HEK293 (cell line): Measurements from ENCODE around the gene TINCR.

ENCODE experiments used
- CTCF ChIA-PET: fragments of 350-600 bp; formaldehyde crosslinking; extraction: SDS; loops from one replicate; lab custom pipeline; 2021; ENCODE audit warnings: antibody characterized with exemption; lab: Yijun Ruan, JAX
- POLR2A ChIA-PET: fragments of 300-600 bp; formaldehyde crosslinking; extraction: SDS; loops from one replicate; lab custom pipeline; 2020; ENCODE audit warnings: antibody characterized with exemption, inconsistent platforms; lab: Yijun Ruan, JAX
- H3K27ac ChIP-seq: fragments of 200-500 bp; sonication (Bioruptor generic); 2 replicates; pipeline ENCODE4 v1.5.1; 2014; ENCODE audit warnings: low read depth, low read length, control low read depth, inconsistent platforms; ENCODE audit errors: extremely low read depth
- H3K36me3 ChIP-seq, 2 experiments: fragments of 200-500 bp in 1 of 2; sonication (Bioruptor generic) in 1 of 2; 1 replicate in 1 of 2; 2 replicates in 1 of 2; pipeline ENCODE4 v1.5.1; 2014 to 2017; ENCODE audit warnings: inconsistent platforms in 2 of 2, low read length in 2 of 2; ENCODE audit not compliant: control insufficient read depth in 2 of 2, insufficient read depth in 1 of 2
- H3K4me1 ChIP-seq: fragments of 200-500 bp; sonication (Bioruptor generic); 2 replicates; pipeline ENCODE4 v1.5.1; 2014; ENCODE audit warnings: mild to moderate bottlenecking, low read length, inconsistent platforms; ENCODE audit not compliant: control insufficient read depth, insufficient read depth
- H3K4me3 ChIP-seq: 2 replicates; pipeline ENCODE4 v1.5.1; 2011; ENCODE audit warnings: low read depth, mild to moderate bottlenecking, control low read depth, low read length, moderate library complexity
- H3K9me3 ChIP-seq: fragments of 200-500 bp; sonication (Bioruptor generic); 2 replicates; pipeline ENCODE4 v1.5.1; 2014; ENCODE audit warnings: low read depth, low read length, inconsistent platforms; ENCODE audit not compliant: control insufficient read depth, insufficient read depth
- HOXD13 ChIP-seq: sonication (generic); formaldehyde crosslinking; IDR thresholded peaks from 2 replicates; pipeline ENCODE4 v1.8.0; 2022; ENCODE audit warnings: missing genetic modification reagents, borderline replicate concordance
- MEIS1 ChIP-seq: sonication (generic); formaldehyde crosslinking; IDR thresholded peaks from 2 replicates; pipeline ENCODE4 v1.8.1; 2022; ENCODE audit warnings: missing genetic modification reagents, mild to moderate bottlenecking, borderline replicate concordance
- OVOL3 ChIP-seq: fragments of 450-650 bp; formaldehyde crosslinking; IDR thresholded peaks from 2 replicates; pipeline ENCODE4 v1.5.1; 2016; ENCODE audit warnings: missing biosample characterization, missing genetic modification characterization
- PRDM10 ChIP-seq: fragments of 450-650 bp; formaldehyde crosslinking; IDR thresholded peaks from 2 replicates; pipeline ENCODE4 v1.5.1; 2016; ENCODE audit warnings: missing biosample characterization, missing genetic modification characterization
- ZBTB17 ChIP-seq: fragments of 450-650 bp; formaldehyde crosslinking; IDR thresholded peaks from 2 replicates; pipeline ENCODE4 v1.5.1; 2016; ENCODE audit warnings: missing biosample characterization, missing genetic modification characterization
- ZBTB20 ChIP-seq: fragments of 450-650 bp; formaldehyde crosslinking; IDR thresholded peaks from 2 replicates; pipeline ENCODE4 v1.5.1; 2016; ENCODE audit warnings: missing biosample characterization, missing genetic modification characterization
- ZBTB48 ChIP-seq: fragments of 450-650 bp; formaldehyde crosslinking; IDR thresholded peaks from 2 replicates; pipeline ENCODE4 v1.5.1; 2016; ENCODE audit warnings: missing biosample characterization, missing genetic modification characterization
- ZFHX2 ChIP-seq: fragments of 450-650 bp; formaldehyde crosslinking; conservative IDR thresholded peaks from 2 replicates; pipeline ENCODE4 v1.5.1; 2016; ENCODE audit warnings: missing biosample characterization, missing genetic modification characterization
- ZFP37 ChIP-seq: fragments of 450-650 bp; formaldehyde crosslinking; IDR thresholded peaks from 2 replicates; pipeline ENCODE4 v1.5.1; 2016; ENCODE audit warnings: missing biosample characterization, missing genetic modification characterization
- ZNF10 ChIP-seq: fragments of 450-650 bp; formaldehyde crosslinking; IDR thresholded peaks from 2 replicates; pipeline ENCODE4 v1.5.1; 2017; ENCODE audit warnings: missing biosample characterization, missing genetic modification characterization
- ZNF157 ChIP-seq: fragments of 450-650 bp; formaldehyde crosslinking; IDR thresholded peaks from 2 replicates; pipeline ENCODE4 v1.5.1; 2016; ENCODE audit warnings: missing biosample characterization, missing genetic modification characterization
- ZNF16 ChIP-seq: fragments of 450-650 bp; formaldehyde crosslinking; IDR thresholded peaks from 2 replicates; pipeline ENCODE4 v1.5.1; 2016; ENCODE audit warnings: low read depth, missing biosample characterization, missing genetic modification characterization
- ZNF211 ChIP-seq: fragments of 450-650 bp; formaldehyde crosslinking; IDR thresholded peaks from 2 replicates; pipeline ENCODE4 v1.5.1; 2016; ENCODE audit warnings: low read depth, missing biosample characterization, missing genetic modification characterization
- ZNF221 ChIP-seq: fragments of 450-650 bp; formaldehyde crosslinking; IDR thresholded peaks from 2 replicates; pipeline ENCODE4 v1.5.1; 2017; ENCODE audit warnings: missing biosample characterization, missing genetic modification characterization, borderline replicate concordance
- ZNF239 ChIP-seq: fragments of 450-650 bp; formaldehyde crosslinking; IDR thresholded peaks from 2 replicates; pipeline ENCODE4 v1.5.1; 2016; ENCODE audit warnings: missing biosample characterization, missing genetic modification characterization
- ZNF24 ChIP-seq: fragments of 450-650 bp; formaldehyde crosslinking; IDR thresholded peaks from 2 replicates; pipeline ENCODE4 v1.5.1; 2016; ENCODE audit warnings: missing biosample characterization, missing genetic modification characterization
- ZNF366 ChIP-seq: fragments of 450-650 bp; formaldehyde crosslinking; conservative IDR thresholded peaks from 2 replicates; pipeline ENCODE4 v1.5.1; 2016; ENCODE audit warnings: missing biosample characterization, missing genetic modification characterization
- ZNF423 ChIP-seq: fragments of 450-650 bp; formaldehyde crosslinking; IDR thresholded peaks from 2 replicates; pipeline ENCODE4 v1.5.1; 2016; ENCODE audit warnings: missing biosample characterization, missing genetic modification characterization
- ZNF433 ChIP-seq: fragments of 450-650 bp; formaldehyde crosslinking; IDR thresholded peaks from 2 replicates; pipeline ENCODE4 v1.5.1; 2016; ENCODE audit warnings: missing biosample characterization, missing genetic modification characterization, low read depth
- ZNF449 ChIP-seq: fragments of 450-650 bp; formaldehyde crosslinking; IDR thresholded peaks from 2 replicates; pipeline ENCODE4 v1.5.1; 2017; ENCODE audit warnings: missing biosample characterization, mild to moderate bottlenecking, missing genetic modification characterization, moderate library complexity
- ZNF623 ChIP-seq: fragments of 450-650 bp; formaldehyde crosslinking; IDR thresholded peaks from 2 replicates; pipeline ENCODE4 v1.5.1; 2016; ENCODE audit warnings: missing biosample characterization, missing genetic modification characterization
- ZNF707 ChIP-seq: fragments of 450-650 bp; formaldehyde crosslinking; IDR thresholded peaks from 2 replicates; pipeline ENCODE4 v1.5.1; 2016; ENCODE audit warnings: missing biosample characterization, missing genetic modification characterization
- TF ChIP-seq, protein P1 (sequence below): fragments of 450-650 bp; formaldehyde crosslinking; IDR thresholded peaks from 2 replicates; pipeline ENCODE4 v1.5.1; 2017; ENCODE audit warnings: missing biosample characterization, missing genetic modification characterization
- TF ChIP-seq, protein P2 (sequence below): fragments of 450-650 bp; formaldehyde crosslinking; IDR thresholded peaks from 2 replicates; pipeline ENCODE4 v1.5.1; 2016; ENCODE audit warnings: missing biosample characterization, missing genetic modification characterization
- TF ChIP-seq, protein P3 (sequence below): fragments of 450-650 bp; formaldehyde crosslinking; IDR thresholded peaks from 2 replicates; pipeline ENCODE4 v1.5.1; 2016; ENCODE audit warnings: missing biosample characterization, missing genetic modification characterization, borderline replicate concordance

TINCR gene

GRCh38 chr19:5564930-5565329 is 2.8 kb downstream of the TINCR start:
- no peaks in the 10 kb centered on the region for H3K4me1 ChIP-seq
- H3K27ac ChIP-seq, result no peak overlapping the region
- POLR2A ChIA-PET, result no interaction called here
- H3K36me3 ChIP-seq, result no peaks in the 10 kb centered on the region
- H3K4me3 ChIP-seq, result no peak overlapping the region
- CTCF ChIA-PET, result interaction anchor here (0.9 kb wide), 1 partner anchor 19 kb away, joined by 3 read pairs; no protein-coding TSS in a partner anchor
- no peak for TF ChIP-seq ZNF10
- TF ChIP-seq OVOL3 (tag by site-specific recombination), result no peak
- no peak for TF ChIP-seq ZBTB17 (tag by site-specific recombination)
- no peak for TF ChIP-seq ZBTB48 (tag by site-specific recombination)
- no peak for TF ChIP-seq ZBTB20
- no peak for TF ChIP-seq HOXD13 (CRISPR knock-in tag)
- no peak for TF ChIP-seq ZFP37 (tag by site-specific recombination)
- TF ChIP-seq, protein P1, sequence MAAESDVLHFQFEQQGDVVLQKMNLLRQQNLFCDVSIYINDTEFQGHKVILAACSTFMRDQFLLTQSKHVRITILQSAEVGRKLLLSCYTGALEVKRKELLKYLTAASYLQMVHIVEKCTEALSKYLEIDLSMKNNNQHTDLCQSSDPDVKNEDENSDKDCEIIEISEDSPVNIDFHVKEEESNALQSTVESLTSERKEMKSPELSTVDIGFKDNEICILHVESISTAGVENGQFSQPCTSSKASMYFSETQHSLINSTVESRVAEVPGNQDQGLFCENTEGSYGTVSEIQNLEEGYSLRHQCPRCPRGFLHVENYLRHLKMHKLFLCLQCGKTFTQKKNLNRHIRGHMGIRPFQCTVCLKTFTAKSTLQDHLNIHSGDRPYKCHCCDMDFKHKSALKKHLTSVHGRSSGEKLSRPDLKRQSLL (tag by site-specific recombination), result no peak
- no peak for TF ChIP-seq ZNF211 (tag by site-specific recombination)
- TF ChIP-seq ZNF239 (tag by site-specific recombination), result no peak
- no peak for TF ChIP-seq ZNF423
- TF ChIP-seq ZNF707 (tag by site-specific recombination), result no peak
- TF ChIP-seq, protein P2, sequence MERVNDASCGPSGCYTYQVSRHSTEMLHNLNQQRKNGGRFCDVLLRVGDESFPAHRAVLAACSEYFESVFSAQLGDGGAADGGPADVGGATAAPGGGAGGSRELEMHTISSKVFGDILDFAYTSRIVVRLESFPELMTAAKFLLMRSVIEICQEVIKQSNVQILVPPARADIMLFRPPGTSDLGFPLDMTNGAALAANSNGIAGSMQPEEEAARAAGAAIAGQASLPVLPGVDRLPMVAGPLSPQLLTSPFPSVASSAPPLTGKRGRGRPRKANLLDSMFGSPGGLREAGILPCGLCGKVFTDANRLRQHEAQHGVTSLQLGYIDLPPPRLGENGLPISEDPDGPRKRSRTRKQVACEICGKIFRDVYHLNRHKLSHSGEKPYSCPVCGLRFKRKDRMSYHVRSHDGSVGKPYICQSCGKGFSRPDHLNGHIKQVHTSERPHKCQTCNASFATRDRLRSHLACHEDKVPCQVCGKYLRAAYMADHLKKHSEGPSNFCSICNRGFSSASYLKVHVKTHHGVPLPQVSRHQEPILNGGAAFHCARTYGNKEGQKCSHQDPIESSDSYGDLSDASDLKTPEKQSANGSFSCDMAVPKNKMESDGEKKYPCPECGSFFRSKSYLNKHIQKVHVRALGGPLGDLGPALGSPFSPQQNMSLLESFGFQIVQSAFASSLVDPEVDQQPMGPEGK (tag by site-specific recombination), result 0 out of 2 replicates have a peak, but pooled peaks have one; percentile 9
- TF ChIP-seq ZNF623 (tag by site-specific recombination), result peak; percentile 99
- peak; percentile 37 for TF ChIP-seq ZNF366
- no peak for TF ChIP-seq ZNF449 (tag by site-specific recombination)
- TF ChIP-seq, protein P3, sequence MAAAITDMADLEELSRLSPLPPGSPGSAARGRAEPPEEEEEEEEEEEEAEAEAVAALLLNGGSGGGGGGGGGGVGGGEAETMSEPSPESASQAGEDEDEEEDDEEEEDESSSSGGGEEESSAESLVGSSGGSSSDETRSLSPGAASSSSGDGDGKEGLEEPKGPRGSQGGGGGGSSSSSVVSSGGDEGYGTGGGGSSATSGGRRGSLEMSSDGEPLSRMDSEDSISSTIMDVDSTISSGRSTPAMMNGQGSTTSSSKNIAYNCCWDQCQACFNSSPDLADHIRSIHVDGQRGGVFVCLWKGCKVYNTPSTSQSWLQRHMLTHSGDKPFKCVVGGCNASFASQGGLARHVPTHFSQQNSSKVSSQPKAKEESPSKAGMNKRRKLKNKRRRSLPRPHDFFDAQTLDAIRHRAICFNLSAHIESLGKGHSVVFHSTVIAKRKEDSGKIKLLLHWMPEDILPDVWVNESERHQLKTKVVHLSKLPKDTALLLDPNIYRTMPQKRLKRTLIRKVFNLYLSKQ, result no peak
- peak; percentile 83 for TF ChIP-seq ZNF16 (tag by site-specific recombination)
- no peak for TF ChIP-seq PRDM10 (tag by site-specific recombination)
- TF ChIP-seq ZNF24, result no peak
- TF ChIP-seq ZNF157 (tag by site-specific recombination), result no peak
- no peak for TF ChIP-seq MEIS1 (CRISPR knock-in tag)
- no peak for TF ChIP-seq ZNF221
- no peak for TF ChIP-seq ZNF433 (tag by site-specific recombination)
- TF ChIP-seq ZFHX2 (tag by site-specific recombination), result no peak
- TF ChIP-seq, all 188 proteins: peak for 4
- H3K9me3 ChIP-seq, result no peaks in the 10 kb centered on the region
